ENCODE measurements around the gene MATN1. TPM values are rescaled to one million over a fixed set of nuclear protein-coding genes. Genes with fewer than 3 reads are reported as not detected.

Gene MATN1
- total RNA-seq, 2 experiments from 2014 or later, result 0.34 TPM; not detected in 1

GRCh38 chr1:30698401-30698981 lies 24.9 kb downstream of the MATN1 start:
- Mint-ChIP-seq H3K4me3 (no peak overlapping the region), H3K4me1 (ENCODE audit: low read depth) (no peaks in the 10 kb centered on the region), H3K27ac (no peak overlapping the region), H3K9me3 (no peaks in the 10 kb centered on the region), H3K27me3 (no peaks in the 10 kb centered on the region), H3K36me3 (no peaks in the 10 kb centered on the region)
- POLR2A ChIA-PET, result no interaction called here
- DNase-seq, result no peak
- intact Hi-C loops (cut with micrococcal nuclease), result no loop called here
- CTCF ChIA-PET, result no interaction called here

GRCh38 chr1:30697571-30698376 lies 25.6 kb downstream of the MATN1 start:
- H3K27ac Mint-ChIP-seq, result no peak overlapping the region
- no peak overlapping the region for H3K4me3 Mint-ChIP-seq
- no peaks in the 10 kb centered on the region for H3K36me3 Mint-ChIP-seq
- H3K27me3 Mint-ChIP-seq, result no peaks in the 10 kb centered on the region
- CTCF ChIA-PET, result no interaction called here
- no peaks in the 10 kb centered on the region for H3K9me3 Mint-ChIP-seq
- POLR2A ChIA-PET, result no interaction called here
- no peak for DNase-seq
- intact Hi-C loops (cut with micrococcal nuclease), result no loop called here
- H3K4me1 Mint-ChIP-seq (ENCODE audit: low read depth), result no peaks in the 10 kb centered on the region

GRCh38 chr1:30696831-30697230 lies 26.6 kb downstream of the MATN1 start:
- H3K4me3 Mint-ChIP-seq, result no peak overlapping the region
- H3K4me1 Mint-ChIP-seq (ENCODE audit: low read depth), result no peaks in the 10 kb centered on the region
- no peak for DNase-seq
- no peak overlapping the region for H3K27ac Mint-ChIP-seq
- intact Hi-C loops (cut with micrococcal nuclease), result no loop called here
- H3K9me3 Mint-ChIP-seq, result no peaks in the 10 kb centered on the region
- no peaks in the 10 kb centered on the region for H3K27me3 Mint-ChIP-seq
- POLR2A ChIA-PET, result no interaction called here
- H3K36me3 Mint-ChIP-seq, result no peaks in the 10 kb centered on the region
- CTCF ChIA-PET, result no interaction called here

DNA sequence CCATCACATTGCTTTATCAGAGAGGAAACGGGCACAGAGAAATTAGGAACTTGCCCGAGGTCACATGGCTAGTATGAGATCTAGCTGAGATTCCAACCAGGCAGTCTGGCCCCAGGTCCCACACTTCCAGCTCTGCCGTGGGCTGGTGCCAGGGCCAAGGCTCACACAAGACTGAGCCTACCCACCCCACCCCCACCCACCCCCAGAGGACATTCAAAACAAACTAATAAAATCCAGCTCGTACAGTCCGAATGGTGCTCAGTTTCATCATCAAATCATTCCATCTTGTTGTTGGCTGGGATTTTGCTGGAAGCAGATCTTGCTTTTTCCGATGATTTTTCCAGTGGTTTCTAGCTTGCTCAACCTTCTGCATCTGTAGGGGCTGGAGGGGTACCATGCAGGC lies 27.9 kb downstream of the MATN1 start:
- Mint-ChIP-seq H3K36me3 (no peaks in the 10 kb centered on the region), H3K4me1 (ENCODE audit: low read depth) (no peaks in the 10 kb centered on the region), H3K27me3 (no peaks in the 10 kb centered on the region), H3K27ac (no peak overlapping the region), H3K4me3 (no peak overlapping the region), H3K9me3 (no peaks in the 10 kb centered on the region)
- CTCF ChIA-PET, result no interaction called here
- no peak for DNase-seq
- intact Hi-C loops (cut with micrococcal nuclease), result no loop called here
- POLR2A ChIA-PET, result no interaction called here

- H3K4me3 Mint-ChIP-seq, result no peak overlapping the region
- CTCF ChIA-PET, result no interaction called here
- intact Hi-C loops (cut with micrococcal nuclease), result no loop called here
- no peak overlapping the region for H3K27ac Mint-ChIP-seq
- no peaks in the 10 kb centered on the region for H3K4me1 Mint-ChIP-seq (ENCODE audit: low read depth)
- H3K27me3 Mint-ChIP-seq, result no peaks in the 10 kb centered on the region
- no peaks in the 10 kb centered on the region for H3K9me3 Mint-ChIP-seq
- no peak for DNase-seq
- H3K36me3 Mint-ChIP-seq, result no peaks in the 10 kb centered on the region
- POLR2A ChIA-PET, result no interaction called here
Measured at GRCh38 chr1:30694280-30695175, 28.9 kb downstream of the MATN1 start.

GRCh38 chr1:30693822-30694221 lies 29.6 kb downstream of the MATN1 start:
- CTCF ChIA-PET, result no interaction called here
- H3K27me3 Mint-ChIP-seq, result no peaks in the 10 kb centered on the region
- intact Hi-C loops (cut with micrococcal nuclease), result no loop called here

DNA sequence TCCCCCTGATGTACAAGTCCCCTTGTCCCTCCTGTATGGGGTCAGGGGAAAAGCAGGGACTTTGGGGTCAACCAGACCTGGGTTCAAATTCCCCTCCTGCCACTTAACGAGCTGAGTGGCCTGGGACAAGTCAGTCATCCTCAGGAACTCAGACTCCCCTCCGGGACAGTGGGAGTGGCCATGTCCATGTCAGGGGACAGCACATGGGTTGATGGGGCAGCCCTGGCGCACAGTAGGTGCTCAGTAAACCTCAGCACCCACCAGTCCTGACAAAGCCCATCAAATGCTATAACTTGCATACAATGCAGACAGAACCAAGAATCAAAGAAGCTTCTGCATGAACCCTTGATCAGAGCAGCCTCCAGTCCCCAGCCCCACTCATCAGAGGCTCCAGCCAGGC lies 30.0 kb downstream of the MATN1 start:
- POLR2A ChIA-PET, result no interaction called here
- Mint-ChIP-seq H3K9me3 (no peaks in the 10 kb centered on the region), H3K27ac (no peak overlapping the region), H3K4me1 (ENCODE audit: low read depth) (no peaks in the 10 kb centered on the region), H3K36me3 (no peaks in the 10 kb centered on the region), H3K27me3 (no peaks in the 10 kb centered on the region), H3K4me3 (no peak overlapping the region)
- intact Hi-C loops (cut with micrococcal nuclease), result no loop called here
- CTCF ChIA-PET, result no interaction called here
- no peak for DNase-seq

More at GRCh38 chr1:30693822-30694221, 29.6 kb downstream of the MATN1 start:
- no peaks in the 10 kb centered on the region for H3K36me3 Mint-ChIP-seq
- no peak overlapping the region for H3K4me3 Mint-ChIP-seq
- POLR2A ChIA-PET, result no interaction called here
- H3K4me1 Mint-ChIP-seq (ENCODE audit: low read depth), result no peaks in the 10 kb centered on the region
- no peak overlapping the region for H3K27ac Mint-ChIP-seq
- DNase-seq, result no peak
- H3K9me3 Mint-ChIP-seq, result no peaks in the 10 kb centered on the region

DNA sequence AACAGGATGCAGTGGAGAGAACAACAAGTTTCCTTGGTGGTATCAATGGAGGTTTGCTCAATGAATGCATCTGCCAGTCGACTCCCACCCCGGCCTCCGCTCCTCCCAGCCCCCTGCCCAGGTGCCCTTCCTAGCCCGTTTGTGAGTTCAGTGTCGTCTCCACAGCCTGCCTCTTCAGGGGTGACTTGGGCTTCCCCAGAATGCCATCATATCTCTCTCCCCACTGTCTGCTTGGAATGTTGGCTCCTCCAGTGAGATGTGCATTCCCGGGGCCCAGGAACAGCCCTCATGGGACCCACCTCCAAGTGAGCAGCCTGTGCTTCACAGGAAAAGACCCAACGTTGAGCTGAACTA lies 30.5 kb downstream of the MATN1 start:
- no peaks in the 10 kb centered on the region for H3K9me3 Mint-ChIP-seq
- ChIA-PET POLR2A (no interaction called here), CTCF (no interaction called here)
- intact Hi-C loops (cut with micrococcal nuclease), result no loop called here
- H3K27me3 Mint-ChIP-seq, result no peaks in the 10 kb centered on the region
- H3K4me3 Mint-ChIP-seq, result no peak overlapping the region
- no peaks in the 10 kb centered on the region for H3K4me1 Mint-ChIP-seq (ENCODE audit: low read depth)
- H3K27ac Mint-ChIP-seq, result no peak overlapping the region
- DNase-seq, result no peak
- no peaks in the 10 kb centered on the region for H3K36me3 Mint-ChIP-seq

DNA sequence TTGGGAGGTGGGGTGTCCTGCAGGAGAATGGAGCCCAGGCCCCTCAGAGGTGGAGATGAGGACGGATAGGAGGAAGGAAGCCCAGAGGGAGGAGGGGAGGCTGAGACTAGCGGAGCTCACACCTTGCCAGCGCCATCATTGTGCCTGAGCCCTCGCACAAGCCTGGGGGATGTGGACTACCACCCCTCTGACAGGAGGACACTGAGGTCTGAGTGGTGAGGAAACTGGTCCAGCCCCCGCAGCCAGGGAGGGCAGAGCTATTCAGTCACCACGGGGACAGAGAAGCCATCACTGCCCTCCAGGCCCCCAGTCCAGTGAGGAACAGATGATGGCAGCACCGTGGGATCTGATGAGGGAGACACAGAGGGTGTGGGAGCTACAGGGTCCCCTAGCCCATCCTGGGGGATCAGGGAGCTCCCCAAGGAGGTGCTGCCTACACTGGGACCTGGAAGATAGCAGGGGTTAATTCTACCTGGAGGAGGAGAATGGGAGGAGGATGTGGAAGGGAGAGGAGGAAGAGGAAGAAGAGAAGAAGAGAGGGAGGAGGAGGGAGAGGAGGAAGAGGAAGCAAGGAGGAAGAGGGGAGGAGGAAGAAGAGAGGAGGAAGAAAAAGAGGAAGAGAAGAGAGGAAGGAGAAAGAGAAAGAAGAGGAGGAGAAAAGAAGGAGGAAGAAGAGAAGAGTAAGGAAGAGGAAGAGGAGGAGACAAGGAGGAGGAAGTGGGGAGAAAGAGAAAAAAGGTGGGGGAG lies 31.0 kb downstream of the MATN1 start:
- H3K27me3 Mint-ChIP-seq, result peaks cover 1% of the 10 kb centered on the region
- H3K4me3 Mint-ChIP-seq, result no peak overlapping the region
- H3K4me1 Mint-ChIP-seq (ENCODE audit: low read depth), result no peaks in the 10 kb centered on the region
- H3K36me3 Mint-ChIP-seq, result no peaks in the 10 kb centered on the region
- DNase-seq, result no peak
- H3K27ac Mint-ChIP-seq, result no peak overlapping the region
- no peaks in the 10 kb centered on the region for H3K9me3 Mint-ChIP-seq
- intact Hi-C loops (cut with micrococcal nuclease), result no loop called here
- ChIA-PET CTCF (no interaction called here), POLR2A (no interaction called here)

- Mint-ChIP-seq H3K36me3 (no peaks in the 10 kb centered on the region), H3K27me3 (peaks cover 8% of the 10 kb centered on the region), H3K27ac (no peak overlapping the region), H3K4me1 (ENCODE audit: low read depth) (no peaks in the 10 kb centered on the region), H3K9me3 (no peaks in the 10 kb centered on the region), H3K4me3 (no peak overlapping the region)
- intact Hi-C loops (cut with micrococcal nuclease), result no loop called here
- no peak for DNase-seq
- ChIA-PET CTCF (no interaction called here), POLR2A (no interaction called here)
Measured at GRCh38 chr1:30691480-30691879, 31.9 kb downstream of the MATN1 start.

DNA sequence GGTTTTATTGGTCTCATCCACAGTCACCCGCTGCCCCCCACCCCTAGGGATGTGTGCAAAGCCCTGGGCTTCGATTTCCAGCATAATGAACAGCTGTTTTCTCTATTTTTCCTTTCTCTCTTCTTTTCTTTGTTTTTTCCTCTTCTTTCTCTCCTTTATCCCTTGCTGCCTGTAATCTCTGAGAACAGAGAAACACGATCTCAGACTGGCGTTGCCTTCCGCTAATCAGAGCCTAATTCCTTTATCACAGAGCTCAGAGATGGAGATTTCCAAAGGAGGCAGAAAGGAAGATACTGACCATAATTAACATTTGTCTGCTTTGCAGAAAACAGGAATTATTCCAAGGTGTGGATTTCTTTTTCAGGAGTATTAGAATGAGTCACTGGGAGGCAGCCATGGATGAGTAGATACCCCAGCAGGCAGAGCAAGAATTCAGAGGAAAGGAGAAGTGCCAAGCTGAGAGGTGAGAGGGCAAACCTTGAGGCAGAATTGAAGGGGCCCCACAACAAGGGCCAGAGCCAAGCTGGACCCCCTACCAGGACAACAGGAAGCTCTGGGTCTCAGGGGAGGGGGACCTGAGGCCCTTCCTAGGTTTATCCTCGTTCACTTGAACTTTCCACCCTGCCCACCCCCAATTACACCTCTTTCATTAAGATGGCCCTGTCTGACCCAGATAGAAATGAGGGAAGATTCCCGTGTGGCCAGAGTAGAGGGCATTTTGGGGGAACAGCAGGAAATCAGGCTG lies 33.3 kb downstream of the MATN1 start:
- H3K27me3 Mint-ChIP-seq, result peaks cover 8% of the 10 kb centered on the region
- H3K9me3 Mint-ChIP-seq, result no peaks in the 10 kb centered on the region
- H3K27ac Mint-ChIP-seq, result no peak overlapping the region
- H3K4me1 Mint-ChIP-seq (ENCODE audit: low read depth), result peaks cover under 1% of the 10 kb centered on the region
- ChIA-PET POLR2A (no interaction called here), CTCF (interaction anchor here (1.1 kb wide), 1 partner anchor 18 kb away, joined by 4 read pairs; no protein-coding TSS in a partner anchor)
- H3K4me3 Mint-ChIP-seq, result no peak overlapping the region
- DNase-seq, result peak; percentile 4
- intact Hi-C loops (cut with micrococcal nuclease), result no loop called here
- no peaks in the 10 kb centered on the region for H3K36me3 Mint-ChIP-seq
